Measurements from ENCODE around the gene ZNHIT6. TPM values are rescaled to one million over a fixed set of nuclear protein-coding genes. Genes with fewer than 3 reads are reported as not detected.

Gene ZNHIT6
- total and polyA plus RNA-seq, 10 of the 15 experiments (the other 5 are each of a cell fraction or from before 2014, with no cell fraction given) = 12.8 to 32.0 (median 18.8) TPM

- Histone ChIP-seq H4K20me1 (ENCODE audit: control insufficient read depth, insufficient read depth) (no peaks in the 10 kb centered on the region), H3K4me3 (no peak overlapping the region), H3K9me3 (replicated peaks; ENCODE audit: control insufficient read depth, insufficient read depth, low read length) (no peaks in the 10 kb centered on the region), H2AFZ (ENCODE audit: control insufficient read depth, low read depth, low read length) (no peak overlapping the region), H3K4me2 (ENCODE audit: control insufficient read depth, insufficient read depth) (no peak overlapping the region), H3K36me3 (ENCODE audit: control insufficient read depth in 2 of 2, insufficient read depth in 2 of 2, low read length in 1 of 2) (peaks cover 0 to 2% of the 10 kb centered on the region in 2 experiments; a peak in 1 of 4 replicates), H3K27me3 (replicated peaks in 1 of 2; ENCODE audit: control insufficient read depth in 2 of 2, insufficient read depth in 2 of 2, low read length in 1 of 2) (no peaks in the 10 kb centered on the region), H3K9ac (ENCODE audit: control insufficient read depth, insufficient read depth, low read length) (no peak overlapping the region), H3K79me2 (ENCODE audit: control insufficient read depth, insufficient read depth, low read length) (no peaks in the 10 kb centered on the region), H3K27ac (ENCODE audit: control insufficient read depth, insufficient read depth) (no peak overlapping the region), H3K4me1 (ENCODE audit: control insufficient read depth, insufficient read depth, low read length) (no peaks in the 10 kb centered on the region)
- DNase-seq (ENCODE audit: low read depth, low spot score) (no peak), ATAC-seq (no peak), FAIRE-seq (no peak)
- CTCF ChIA-PET = no interaction called here
- SMC1A ChIA-PET (ENCODE audit: uncharacterized antibody, unreplicated experiment) = interaction anchor here (1.2 kb wide), 1 partner anchor 11 kb away, joined by 3 read pairs; no protein-coding TSS in a partner anchor
- in situ Hi-C loops (cut with MboI) (no loop called here), intact Hi-C loops (cut with micrococcal nuclease; ENCODE audit: unreplicated experiment) (no loop called here)
- BruUV-seq (replicated peaks) = no TSS peak
- POLR2A ChIA-PET = no interaction called here
- 100% methylated on average over 2 of the region's 2 CpGs for WGBS (ENCODE audit: insufficient coverage, insufficient replicate concordance, low lambda C conversion rate, missing lambda C conversion rate)
- RAD21 ChIA-PET (ENCODE audit: unreplicated experiment) = no interaction called here
- TF ChIP-seq ESRRA (IDR thresholded peaks at IDR 0.05; ENCODE audit: low read length) (no peak), FOXM1 (IDR thresholded peaks at IDR 0.05; ENCODE audit: low read depth, low read length) (no peak), RELB (IDR thresholded peaks at IDR 0.05; ENCODE audit: low read depth) (no peak), ZNF207 (IDR thresholded peaks at IDR 0.05; ENCODE audit: borderline replicate concordance) (no peak), CBFB (IDR thresholded peaks at IDR 0.05; ENCODE audit: low read depth) (no peak), TARDBP (IDR thresholded peaks at IDR 0.05; ENCODE audit: borderline replicate concordance) (no peak), EED (IDR thresholded peaks at IDR 0.05; ENCODE audit: low read depth) (no peak), CREB1 (IDR thresholded peaks at IDR 0.05; ENCODE audit: low read depth) (no peak), NBN (IDR thresholded peaks at IDR 0.05) (no peak), PAX8 (IDR thresholded peaks at IDR 0.05) (no peak), MYC (IDR thresholded peaks at IDR 0.05; ENCODE audit: insufficient read depth, insufficient read length, insufficient replicate concordance, low read length, severe bottlenecking) (no peak)
- TF ChIP-seq, protein P1, sequence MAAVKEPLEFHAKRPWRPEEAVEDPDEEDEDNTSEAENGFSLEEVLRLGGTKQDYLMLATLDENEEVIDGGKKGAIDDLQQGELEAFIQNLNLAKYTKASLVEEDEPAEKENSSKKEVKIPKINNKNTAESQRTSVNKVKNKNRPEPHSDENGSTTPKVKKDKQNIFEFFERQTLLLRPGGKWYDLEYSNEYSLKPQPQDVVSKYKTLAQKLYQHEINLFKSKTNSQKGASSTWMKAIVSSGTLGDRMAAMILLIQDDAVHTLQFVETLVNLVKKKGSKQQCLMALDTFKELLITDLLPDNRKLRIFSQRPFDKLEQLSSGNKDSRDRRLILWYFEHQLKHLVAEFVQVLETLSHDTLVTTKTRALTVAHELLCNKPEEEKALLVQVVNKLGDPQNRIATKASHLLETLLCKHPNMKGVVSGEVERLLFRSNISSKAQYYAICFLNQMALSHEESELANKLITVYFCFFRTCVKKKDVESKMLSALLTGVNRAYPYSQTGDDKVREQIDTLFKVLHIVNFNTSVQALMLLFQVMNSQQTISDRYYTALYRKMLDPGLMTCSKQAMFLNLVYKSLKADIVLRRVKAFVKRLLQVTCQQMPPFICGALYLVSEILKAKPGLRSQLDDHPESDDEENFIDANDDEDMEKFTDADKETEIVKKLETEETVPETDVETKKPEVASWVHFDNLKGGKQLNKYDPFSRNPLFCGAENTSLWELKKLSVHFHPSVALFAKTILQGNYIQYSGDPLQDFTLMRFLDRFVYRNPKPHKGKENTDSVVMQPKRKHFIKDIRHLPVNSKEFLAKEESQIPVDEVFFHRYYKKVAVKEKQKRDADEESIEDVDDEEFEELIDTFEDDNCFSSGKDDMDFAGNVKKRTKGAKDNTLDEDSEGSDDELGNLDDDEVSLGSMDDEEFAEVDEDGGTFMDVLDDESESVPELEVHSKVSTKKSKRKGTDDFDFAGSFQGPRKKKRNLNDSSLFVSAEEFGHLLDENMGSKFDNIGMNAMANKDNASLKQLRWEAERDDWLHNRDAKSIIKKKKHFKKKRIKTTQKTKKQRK (IDR thresholded peaks at IDR 0.05; ENCODE audit: low read depth, low read length) = no peak
- TF ChIP-seq, protein P2, sequence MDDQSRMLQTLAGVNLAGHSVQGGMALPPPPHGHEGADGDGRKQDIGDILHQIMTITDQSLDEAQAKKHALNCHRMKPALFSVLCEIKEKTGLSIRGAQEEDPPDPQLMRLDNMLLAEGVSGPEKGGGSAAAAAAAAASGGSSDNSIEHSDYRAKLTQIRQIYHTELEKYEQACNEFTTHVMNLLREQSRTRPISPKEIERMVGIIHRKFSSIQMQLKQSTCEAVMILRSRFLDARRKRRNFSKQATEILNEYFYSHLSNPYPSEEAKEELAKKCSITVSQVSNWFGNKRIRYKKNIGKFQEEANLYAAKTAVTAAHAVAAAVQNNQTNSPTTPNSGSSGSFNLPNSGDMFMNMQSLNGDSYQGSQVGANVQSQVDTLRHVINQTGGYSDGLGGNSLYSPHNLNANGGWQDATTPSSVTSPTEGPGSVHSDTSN (IDR thresholded peaks at IDR 0.05; ENCODE audit: insufficient replicate concordance, low read depth, low read length) = no peak
- TF ChIP-seq, protein P3, sequence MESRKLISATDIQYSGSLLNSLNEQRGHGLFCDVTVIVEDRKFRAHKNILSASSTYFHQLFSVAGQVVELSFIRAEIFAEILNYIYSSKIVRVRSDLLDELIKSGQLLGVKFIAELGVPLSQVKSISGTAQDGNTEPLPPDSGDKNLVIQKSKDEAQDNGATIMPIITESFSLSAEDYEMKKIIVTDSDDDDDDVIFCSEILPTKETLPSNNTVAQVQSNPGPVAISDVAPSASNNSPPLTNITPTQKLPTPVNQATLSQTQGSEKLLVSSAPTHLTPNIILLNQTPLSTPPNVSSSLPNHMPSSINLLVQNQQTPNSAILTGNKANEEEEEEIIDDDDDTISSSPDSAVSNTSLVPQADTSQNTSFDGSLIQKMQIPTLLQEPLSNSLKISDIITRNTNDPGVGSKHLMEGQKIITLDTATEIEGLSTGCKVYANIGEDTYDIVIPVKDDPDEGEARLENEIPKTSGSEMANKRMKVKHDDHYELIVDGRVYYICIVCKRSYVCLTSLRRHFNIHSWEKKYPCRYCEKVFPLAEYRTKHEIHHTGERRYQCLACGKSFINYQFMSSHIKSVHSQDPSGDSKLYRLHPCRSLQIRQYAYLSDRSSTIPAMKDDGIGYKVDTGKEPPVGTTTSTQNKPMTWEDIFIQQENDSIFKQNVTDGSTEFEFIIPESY (IDR thresholded peaks at IDR 0.05) = no peak
- TF ChIP-seq, protein P4, sequence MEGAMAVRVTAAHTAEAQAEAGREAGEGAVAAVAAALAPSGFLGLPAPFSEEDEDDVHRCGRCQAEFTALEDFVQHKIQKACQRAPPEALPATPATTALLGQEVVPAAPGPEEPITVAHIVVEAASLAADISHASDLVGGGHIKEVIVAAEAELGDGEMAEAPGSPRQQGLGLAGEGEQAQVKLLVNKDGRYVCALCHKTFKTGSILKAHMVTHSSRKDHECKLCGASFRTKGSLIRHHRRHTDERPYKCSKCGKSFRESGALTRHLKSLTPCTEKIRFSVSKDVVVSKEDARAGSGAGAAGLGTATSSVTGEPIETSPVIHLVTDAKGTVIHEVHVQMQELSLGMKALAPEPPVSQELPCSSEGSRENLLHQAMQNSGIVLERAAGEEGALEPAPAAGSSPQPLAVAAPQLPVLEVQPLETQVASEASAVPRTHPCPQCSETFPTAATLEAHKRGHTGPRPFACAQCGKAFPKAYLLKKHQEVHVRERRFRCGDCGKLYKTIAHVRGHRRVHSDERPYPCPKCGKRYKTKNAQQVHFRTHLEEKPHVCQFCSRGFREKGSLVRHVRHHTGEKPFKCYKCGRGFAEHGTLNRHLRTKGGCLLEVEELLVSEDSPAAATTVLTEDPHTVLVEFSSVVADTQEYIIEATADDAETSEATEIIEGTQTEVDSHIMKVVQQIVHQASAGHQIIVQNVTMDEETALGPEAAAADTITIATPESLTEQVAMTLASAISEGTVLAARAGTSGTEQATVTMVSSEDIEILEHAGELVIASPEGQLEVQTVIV (IDR thresholded peaks at IDR 0.05; ENCODE audit: borderline replicate concordance, partially characterized antibody) = no peak
Observed at GRCh38 chr1:85663382-85663781, 44.9 kb downstream of the ZNHIT6 start.

Measured in GM12878 (cell line).